ENCODE data around the gene ADARB1. TPM values are rescaled to one million over a fixed set of nuclear protein-coding genes. Genes with fewer than 3 reads are reported as not detected.

Gene ADARB1
- polyA plus RNA-seq, 3 donors, result 0.40 to 2.6 (median 1.0) TPM

DNA sequence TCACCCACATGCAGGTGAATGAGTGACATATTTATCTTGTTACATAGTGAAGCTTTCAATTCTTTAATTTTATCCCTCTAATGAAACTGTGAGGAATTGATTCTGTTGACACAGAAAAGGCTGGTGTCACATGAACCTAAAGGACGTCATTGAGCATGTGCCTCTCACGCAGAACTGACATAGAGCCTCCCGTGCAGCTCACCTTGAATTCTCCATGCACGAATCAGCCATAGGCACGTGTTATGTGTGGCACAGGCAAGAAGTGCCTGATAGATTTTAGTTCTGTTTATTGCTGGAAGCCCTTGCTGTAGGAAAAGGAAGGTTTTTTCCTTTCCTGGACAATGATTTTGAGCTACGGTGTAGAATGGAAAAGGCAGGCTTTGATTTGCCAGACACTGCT, 11.3 kb downstream of the ADARB1 start:
- Histone ChIP-seq H3K27ac (ENCODE audit: low read depth in 1 of 2, low read length in 2 of 2) (no peak overlapping the region), H3K36me3 (replicated peaks in 1 of 2; ENCODE audit: control insufficient read depth in 1 of 2, insufficient read depth in 2 of 2, low read length in 2 of 2) (no peaks in the 10 kb centered on the region), H3K4me1 (ENCODE audit: control insufficient read depth in 1 of 2, insufficient read depth in 2 of 2, low read length in 2 of 2) (peaks cover 3 to 9% of the 10 kb centered on the region in 2 donors), H3K9ac (ENCODE audit: insufficient read depth, low read length, poor library complexity, severe bottlenecking) (no peak overlapping the region), H2AFZ (ENCODE audit: insufficient read depth, low read depth, low read length, poor library complexity, severe bottlenecking) (no peak overlapping the region), H3K4me3 (replicated peaks in 1 of 3; ENCODE audit: low read depth in 2 of 3, low read length in 3 of 3) (no peak overlapping the region), H3K9me3 (replicated peaks in 1 of 2; ENCODE audit: control insufficient read depth in 1 of 2, insufficient read depth in 1 of 2, low read length in 2 of 2) (no peaks in the 10 kb centered on the region), H3K4me2 (replicated peaks; ENCODE audit: extremely low read depth, low read length, poor library complexity, severe bottlenecking) (no peak overlapping the region), H3K27me3 (ENCODE audit: control insufficient read depth in 2 of 2, insufficient read depth in 2 of 2, low read length in 2 of 2) (no peaks in the 10 kb centered on the region), H3K79me2 (ENCODE audit: insufficient read depth, low read length) (no peaks in the 10 kb centered on the region), H4K20me1 (ENCODE audit: insufficient read depth, low read length) (no peaks in the 10 kb centered on the region)
- Mint-ChIP-seq H3K4me3 (no peak overlapping the region), H3K4me1 (peaks cover 17% of the 10 kb centered on the region), H3K27me3 (ENCODE audit: low read depth in 3 of 3) (peaks cover 0 to 8% (median 4%) of the 10 kb centered on the region in 3 donors), H3K27ac (no peak overlapping the region), H3K9me3 (peaks cover 0 to 2% (median 0%) of the 10 kb centered on the region in 7 donors), H3K36me3 (no peaks in the 10 kb centered on the region)
- intact Hi-C loops (cut with micrococcal nuclease), result loop anchor here in 1 of 2 donors (10.0 kb wide), 1 partner anchor 271 kb away; the partner anchor contains the start of gene SUMO3
- DNase-seq, result no peak
- 91% methylated on average over 6 of the region's 6 CpGs for WGBS (ENCODE audit: insufficient coverage)
- TF ChIP-seq, protein P1, sequence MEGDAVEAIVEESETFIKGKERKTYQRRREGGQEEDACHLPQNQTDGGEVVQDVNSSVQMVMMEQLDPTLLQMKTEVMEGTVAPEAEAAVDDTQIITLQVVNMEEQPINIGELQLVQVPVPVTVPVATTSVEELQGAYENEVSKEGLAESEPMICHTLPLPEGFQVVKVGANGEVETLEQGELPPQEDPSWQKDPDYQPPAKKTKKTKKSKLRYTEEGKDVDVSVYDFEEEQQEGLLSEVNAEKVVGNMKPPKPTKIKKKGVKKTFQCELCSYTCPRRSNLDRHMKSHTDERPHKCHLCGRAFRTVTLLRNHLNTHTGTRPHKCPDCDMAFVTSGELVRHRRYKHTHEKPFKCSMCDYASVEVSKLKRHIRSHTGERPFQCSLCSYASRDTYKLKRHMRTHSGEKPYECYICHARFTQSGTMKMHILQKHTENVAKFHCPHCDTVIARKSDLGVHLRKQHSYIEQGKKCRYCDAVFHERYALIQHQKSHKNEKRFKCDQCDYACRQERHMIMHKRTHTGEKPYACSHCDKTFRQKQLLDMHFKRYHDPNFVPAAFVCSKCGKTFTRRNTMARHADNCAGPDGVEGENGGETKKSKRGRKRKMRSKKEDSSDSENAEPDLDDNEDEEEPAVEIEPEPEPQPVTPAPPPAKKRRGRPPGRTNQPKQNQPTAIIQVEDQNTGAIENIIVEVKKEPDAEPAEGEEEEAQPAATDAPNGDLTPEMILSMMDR (IDR thresholded peaks at IDR 0.05), result no peak

DNA sequence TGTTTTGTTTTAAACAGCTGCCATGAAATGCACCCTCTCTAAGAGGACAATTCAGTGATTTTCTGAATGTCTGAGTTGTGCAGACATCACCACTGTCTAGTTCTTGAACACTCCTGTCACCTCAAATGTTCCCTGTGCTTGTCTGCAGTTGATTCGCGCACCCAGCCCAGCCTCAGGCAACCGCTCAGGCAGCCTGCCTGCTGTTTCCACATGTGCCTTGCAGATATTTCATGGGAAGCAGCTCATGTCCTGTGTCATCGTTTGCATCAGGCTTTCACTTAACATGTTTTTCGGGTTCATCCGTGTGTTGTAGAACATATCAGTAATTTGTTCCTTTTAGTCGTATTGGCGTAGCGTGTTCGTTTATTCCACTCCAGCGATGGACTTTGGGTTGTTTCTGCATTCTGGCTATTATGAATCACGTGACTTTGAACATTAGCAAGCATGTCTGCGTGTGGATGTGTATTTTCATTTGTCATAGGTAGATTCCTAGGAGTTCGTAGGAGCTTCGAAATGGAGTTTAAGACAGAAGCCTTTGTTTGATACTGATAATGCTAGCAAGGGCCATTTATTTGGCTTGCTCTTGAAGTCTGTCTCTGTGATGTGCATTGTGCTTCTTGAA, 12.1 kb downstream of the ADARB1 start:
- H3K27ac Mint-ChIP-seq, result no peak overlapping the region
- no peaks in the 10 kb centered on the region for H4K20me1 ChIP-seq (ENCODE audit: insufficient read depth, low read length)
- H3K79me2 ChIP-seq (ENCODE audit: insufficient read depth, low read length), result no peaks in the 10 kb centered on the region
- H3K4me3 ChIP-seq (replicated peaks in 1 of 3; ENCODE audit: low read depth in 2 of 3, low read length in 3 of 3), result no peak overlapping the region
- no peaks in the 10 kb centered on the region for H3K36me3 Mint-ChIP-seq
- H3K9me3 Mint-ChIP-seq, result peaks cover 0 to 2% (median 0%) of the 10 kb centered on the region in 7 donors
- peaks cover under 1 to 8% (median 4%) of the 10 kb centered on the region in 3 donors for H3K27me3 Mint-ChIP-seq (ENCODE audit: low read depth in 3 of 3)
- no peaks in the 10 kb centered on the region for H3K27me3 ChIP-seq (ENCODE audit: control insufficient read depth in 2 of 2, insufficient read depth in 2 of 2, low read length in 2 of 2)
- no peak overlapping the region for H3K27ac ChIP-seq (ENCODE audit: low read depth in 1 of 2, low read length in 2 of 2)
- WGBS (ENCODE audit: insufficient coverage), result 75% methylated on average over 15 of the region's 15 CpGs
- no peak for DNase-seq
- peaks cover 12% of the 10 kb centered on the region for H3K4me1 Mint-ChIP-seq
- H3K4me2 ChIP-seq (replicated peaks; ENCODE audit: extremely low read depth, low read length, poor library complexity, severe bottlenecking), result no peak overlapping the region
- H3K9me3 ChIP-seq (replicated peaks in 1 of 2; ENCODE audit: control insufficient read depth in 1 of 2, insufficient read depth in 1 of 2, low read length in 2 of 2), result no peaks in the 10 kb centered on the region
- peak overlapping the region in 1 of 2 donors; percentile 27 for H3K4me3 Mint-ChIP-seq
- intact Hi-C loops (cut with micrococcal nuclease), result loop anchor here in 1 of 2 donors (10.0 kb wide), 1 partner anchor 272 kb away; the partner anchor contains the start of gene SUMO3
- TF ChIP-seq, protein P1 (IDR thresholded peaks at IDR 0.05), result no peak
- no peak overlapping the region for H3K9ac ChIP-seq (ENCODE audit: insufficient read depth, low read length, poor library complexity, severe bottlenecking)
- H3K4me1 ChIP-seq (ENCODE audit: control insufficient read depth in 1 of 2, insufficient read depth in 2 of 2, low read length in 2 of 2), result peaks cover 3 to 9% of the 10 kb centered on the region in 2 donors
- H2AFZ ChIP-seq (ENCODE audit: insufficient read depth, low read depth, low read length, poor library complexity, severe bottlenecking), result no peak overlapping the region
- no peaks in the 10 kb centered on the region for H3K36me3 ChIP-seq (replicated peaks in 1 of 2; ENCODE audit: control insufficient read depth in 1 of 2, insufficient read depth in 2 of 2, low read length in 2 of 2)

Data from CD14-positive monocyte (primary cell).